NCI-H345 (cell line): ENCODE data around the gene ARPC5L.
"Not testable (repeated sequence)": the region's sequence is repeated elsewhere in the genome, so short reads cannot be mapped to it uniquely, and the experiment has no call there.

Experiments
- DNase-seq: peaks from one replicate; lab custom pipeline; 2025; lab: John Stamatoyannopoulos, UW

Gene ARPC5L

GRCh38 chr9:124861342-124862229 is at the start of gene ARPC5L, which contains the start of gene RPL35:
Gene ARPC5L, plus strand, starts transcription at chr9:124862130. Its CDS starts 7,161 bp downstream, at chr9:124869291.
Gene RPL35, minus strand, starts transcription at chr9:124861957. Its CDS starts 45 bp downstream, at chr9:124861912.
- peak; percentile 96 for DNase-seq

- DNase-seq, result no peak
Observed at GRCh38 chr9:124812441-124812876, 49.5 kb upstream of the ARPC5L start.

DNA sequence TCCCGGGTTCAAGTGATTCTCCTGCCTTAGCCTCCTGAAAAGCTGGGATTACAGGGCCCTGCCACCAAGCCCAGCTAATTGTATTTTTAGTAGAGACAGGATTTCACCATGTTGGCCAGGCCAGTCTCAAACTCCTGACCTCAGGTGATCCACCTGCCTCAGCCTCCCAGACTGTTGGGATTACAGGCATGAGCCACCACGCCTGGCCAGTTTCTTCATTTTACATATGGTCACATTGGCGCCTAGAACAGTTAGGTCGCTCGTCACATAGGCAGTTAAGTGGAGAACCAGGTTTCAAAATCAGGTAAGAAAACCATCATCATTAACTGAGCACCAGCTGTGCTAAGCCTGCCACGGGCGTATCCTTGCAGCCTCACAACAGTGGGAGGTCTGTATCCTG is 48.9 kb upstream of the ARPC5L start:
- no peak for DNase-seq

GRCh38 chr9:124813501-124814163 is 48.3 kb upstream of the ARPC5L start:
- no peak for DNase-seq

GRCh38 chr9:124814164-124814535 is 47.8 kb upstream of the ARPC5L start:
- no peak for DNase-seq

GRCh38 chr9:124815601-124816000 is 46.3 kb upstream of the ARPC5L start:
- DNase-seq, result no peak

GRCh38 chr9:124818431-124819281 is 43.3 kb upstream of the ARPC5L start:
- DNase-seq, result no peak

DNA sequence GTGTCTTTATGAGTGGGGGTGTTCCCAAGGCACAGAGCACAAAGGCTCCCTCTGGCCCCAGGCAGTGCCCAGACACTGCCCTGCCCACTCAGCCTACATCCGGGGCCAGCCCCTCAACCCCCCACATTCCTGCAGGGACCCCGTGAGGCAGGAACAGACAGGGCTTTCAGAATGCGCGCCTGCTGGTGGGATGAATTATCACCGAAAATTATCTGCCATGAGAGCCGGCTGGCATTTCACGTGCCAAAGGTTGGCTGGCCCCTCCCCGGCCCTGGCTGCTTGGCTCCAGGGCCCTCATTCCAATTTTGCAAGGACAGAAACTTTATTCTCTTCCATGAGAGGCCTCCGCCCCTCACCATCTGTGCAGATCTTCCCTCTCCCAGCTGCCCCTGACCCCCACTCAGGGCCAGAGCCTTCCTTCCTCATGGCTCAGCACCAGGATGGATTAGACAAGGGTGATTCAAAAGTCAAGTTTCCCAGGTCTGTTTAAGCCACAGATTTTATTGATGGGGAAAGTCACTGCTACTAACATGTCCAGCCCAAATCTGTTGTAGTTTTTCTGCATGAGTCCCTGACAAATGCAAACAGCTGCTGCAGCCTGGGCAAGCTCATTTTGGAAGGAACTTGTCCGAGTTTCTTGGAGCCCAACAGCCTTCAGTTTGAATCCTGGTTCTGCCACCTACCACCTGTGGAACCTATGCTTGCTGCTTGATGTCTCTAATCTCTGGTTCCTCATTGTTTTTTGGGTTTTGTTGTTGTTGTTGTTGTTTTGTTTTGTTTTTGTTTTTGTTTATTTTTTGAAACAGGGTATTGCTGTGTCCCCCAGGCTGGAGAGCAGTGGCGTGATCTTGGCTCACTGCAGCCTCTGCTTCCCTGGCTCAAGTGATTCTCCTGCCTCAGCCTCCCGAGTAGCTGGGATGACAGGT is 41.0 kb upstream of the ARPC5L start:
- no peak for DNase-seq

GRCh38 chr9:124828489-124829333 is 33.2 kb upstream of the ARPC5L start:
- no peak for DNase-seq

DNA sequence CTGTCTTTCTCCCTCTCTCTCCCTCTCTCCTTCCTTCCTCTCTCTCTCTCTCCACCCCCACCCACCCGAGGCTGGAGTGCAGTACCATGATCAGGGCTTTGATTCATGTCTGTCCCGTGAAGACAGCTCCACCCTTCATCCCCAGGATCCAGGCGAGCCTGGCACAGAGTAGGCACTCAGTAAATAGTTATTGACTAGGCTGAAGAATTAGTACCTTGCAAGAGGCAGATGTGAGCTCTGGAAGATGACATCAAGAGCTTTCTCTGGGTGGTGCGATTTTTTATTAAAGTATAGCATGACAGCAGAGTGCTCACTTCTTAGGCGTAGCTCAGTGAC is 32.6 kb upstream of the ARPC5L start:
- no peak for DNase-seq

GRCh38 chr9:124830593-124830992 is 31.3 kb upstream of the ARPC5L start:
- no peak for DNase-seq

GRCh38 chr9:124831642-124832364 is 30.1 kb upstream of the ARPC5L start:
- DNase-seq, result no peak

DNA sequence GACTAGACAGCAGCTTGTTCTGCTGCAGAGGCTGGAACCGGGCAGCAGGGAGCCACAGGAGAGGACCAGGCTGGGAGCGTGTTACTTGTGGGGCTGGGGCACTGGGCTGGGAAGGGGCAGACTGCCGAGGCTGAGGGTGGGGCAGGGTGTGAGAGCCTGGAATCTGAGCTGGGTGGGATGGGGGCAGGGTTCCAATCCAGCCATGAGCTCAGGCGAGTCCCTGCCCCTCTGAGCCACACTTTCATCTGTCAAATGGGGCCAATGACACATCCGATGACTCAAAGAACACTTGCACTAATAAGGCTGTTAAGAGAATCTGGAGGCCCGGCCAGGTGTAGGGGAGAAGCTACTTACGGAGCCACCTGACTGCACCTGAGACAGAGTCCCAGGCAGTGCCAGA is 27.3 kb upstream of the ARPC5L start:
- DNase-seq, result peak; percentile 59

DNA sequence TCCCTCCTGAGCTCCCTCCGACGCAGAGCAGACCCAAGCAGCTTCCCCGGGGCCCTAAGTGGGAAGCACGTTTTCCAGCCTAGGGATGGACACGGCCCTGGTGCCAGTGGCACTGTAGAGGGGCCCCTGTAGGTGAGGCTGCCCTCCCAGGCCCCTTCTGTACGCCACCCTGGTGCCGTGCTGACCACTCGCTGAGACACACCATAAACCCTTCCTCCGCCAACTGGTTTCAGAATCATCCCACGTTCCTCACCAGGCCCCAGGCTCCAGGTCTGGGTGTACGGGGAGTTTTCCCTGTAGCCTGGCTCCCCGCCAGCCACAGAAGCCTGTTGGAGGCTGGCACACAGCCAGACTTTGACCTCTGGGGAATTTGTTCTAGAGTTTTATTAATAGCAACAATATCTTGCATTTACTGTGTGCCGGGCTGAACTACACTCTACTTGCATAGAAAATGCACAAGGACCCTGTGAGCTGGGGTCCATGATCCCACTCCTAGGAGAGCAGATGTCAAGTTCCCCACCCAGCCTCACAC is 26.8 kb upstream of the ARPC5L start:
- peak; percentile 92 for DNase-seq

- DNase-seq, result not testable (repeated sequence)
Observed at GRCh38 chr9:124838132-124838531, 23.8 kb upstream of the ARPC5L start.

- not testable (repeated sequence) for DNase-seq
Observed at GRCh38 chr9:124838567-124839275, 23.2 kb upstream of the ARPC5L start.

- DNase-seq, result peak; percentile 79
Observed at GRCh38 chr9:124839612-124840299, 22.2 kb upstream of the ARPC5L start.

DNA sequence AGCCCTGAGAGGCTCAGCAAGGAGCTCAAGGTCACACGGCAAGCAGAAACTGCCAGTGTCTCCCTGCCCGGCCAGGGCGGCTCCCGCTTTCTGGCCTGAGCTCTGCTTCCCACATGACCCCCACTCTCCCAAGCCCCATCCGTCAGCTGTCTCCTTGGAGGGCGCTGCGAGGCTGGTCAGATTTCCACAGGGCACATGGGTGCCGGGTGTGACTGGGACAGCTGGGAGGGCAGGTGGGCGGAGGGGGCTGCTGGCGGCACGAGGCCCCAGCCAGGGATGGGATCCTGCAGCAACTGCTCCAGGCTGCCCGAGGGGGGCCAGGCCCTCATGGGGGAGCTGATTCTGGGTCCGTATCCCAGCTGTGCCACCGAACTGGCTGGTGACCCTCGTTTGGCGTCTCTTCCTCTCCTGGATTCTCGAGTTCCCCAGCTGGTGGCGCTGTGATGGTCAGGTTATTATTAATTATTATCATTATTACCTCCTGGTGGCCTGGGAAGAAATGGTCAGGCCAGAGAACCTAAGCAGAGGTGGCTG is 21.6 kb upstream of the ARPC5L start:
- DNase-seq, result no peak
